HEK293 (cell line): ENCODE measurements around the gene KRTAP3-3.

Source experiments
- CTCF ChIA-PET: fragments of 350-600 bp; formaldehyde crosslinking; extraction: SDS; loops from one replicate; lab custom pipeline; 2021; ENCODE audit warnings: antibody characterized with exemption; lab: Yijun Ruan, JAX
- POLR2A ChIA-PET: fragments of 300-600 bp; formaldehyde crosslinking; extraction: SDS; loops from one replicate; lab custom pipeline; 2020; ENCODE audit warnings: antibody characterized with exemption, inconsistent platforms; lab: Yijun Ruan, JAX
- H3K27ac ChIP-seq: fragments of 200-500 bp; sonication (Bioruptor generic); 2 replicates; pipeline ENCODE4 v1.5.1; 2014; ENCODE audit warnings: low read depth, low read length, control low read depth, inconsistent platforms; ENCODE audit errors: extremely low read depth
- H3K36me3 ChIP-seq, 2 experiments: fragments of 200-500 bp in 1 of 2; sonication (Bioruptor generic) in 1 of 2; 1 replicate in 1 of 2; 2 replicates in 1 of 2; pipeline ENCODE4 v1.5.1; 2014 to 2017; ENCODE audit warnings: inconsistent platforms in 2 of 2, low read length in 2 of 2; ENCODE audit not compliant: control insufficient read depth in 2 of 2, insufficient read depth in 1 of 2
- H3K4me1 ChIP-seq: fragments of 200-500 bp; sonication (Bioruptor generic); 2 replicates; pipeline ENCODE4 v1.5.1; 2014; ENCODE audit warnings: mild to moderate bottlenecking, low read length, inconsistent platforms; ENCODE audit not compliant: control insufficient read depth, insufficient read depth
- H3K4me3 ChIP-seq: 2 replicates; pipeline ENCODE4 v1.5.1; 2011; ENCODE audit warnings: low read depth, mild to moderate bottlenecking, control low read depth, low read length, moderate library complexity
- H3K9me3 ChIP-seq: fragments of 200-500 bp; sonication (Bioruptor generic); 2 replicates; pipeline ENCODE4 v1.5.1; 2014; ENCODE audit warnings: low read depth, low read length, inconsistent platforms; ENCODE audit not compliant: control insufficient read depth, insufficient read depth
- SALL2 ChIP-seq: fragments of 450-650 bp; formaldehyde crosslinking; IDR thresholded peaks from 2 replicates; pipeline ENCODE4 v1.5.0; 2017; ENCODE audit warnings: missing biosample characterization, mild to moderate bottlenecking, missing genetic modification characterization, borderline replicate concordance
- SCRT1 ChIP-seq: fragments of 450-650 bp; formaldehyde crosslinking; IDR thresholded peaks from 2 replicates; pipeline ENCODE4 v1.5.1; 2016; ENCODE audit warnings: missing biosample characterization, missing genetic modification characterization, borderline replicate concordance
- SCRT2 ChIP-seq: fragments of 450-650 bp; formaldehyde crosslinking; IDR thresholded peaks from 2 replicates; pipeline ENCODE4 v1.5.1; 2016; ENCODE audit warnings: missing biosample characterization, missing genetic modification characterization
- ZBTB20 ChIP-seq: fragments of 450-650 bp; formaldehyde crosslinking; IDR thresholded peaks from 2 replicates; pipeline ENCODE4 v1.5.1; 2016; ENCODE audit warnings: missing biosample characterization, missing genetic modification characterization
- ZBTB48 ChIP-seq: fragments of 450-650 bp; formaldehyde crosslinking; IDR thresholded peaks from 2 replicates; pipeline ENCODE4 v1.5.1; 2016; ENCODE audit warnings: missing biosample characterization, missing genetic modification characterization
- ZNF114 ChIP-seq: fragments of 450-650 bp; formaldehyde crosslinking; IDR thresholded peaks from 2 replicates; pipeline ENCODE4 v1.5.0; 2017; ENCODE audit warnings: missing biosample characterization, missing genetic modification characterization
- ZNF132 ChIP-seq: fragments of 450-650 bp; formaldehyde crosslinking; IDR thresholded peaks from 2 replicates; pipeline ENCODE4 v1.5.1; 2017; ENCODE audit warnings: missing biosample characterization, missing genetic modification characterization, borderline replicate concordance
- ZNF155 ChIP-seq: fragments of 450-650 bp; formaldehyde crosslinking; IDR thresholded peaks from 2 replicates; pipeline ENCODE4 v1.5.1; 2016; ENCODE audit warnings: missing biosample characterization, missing genetic modification characterization
- ZNF16 ChIP-seq: fragments of 450-650 bp; formaldehyde crosslinking; IDR thresholded peaks from 2 replicates; pipeline ENCODE4 v1.5.1; 2016; ENCODE audit warnings: low read depth, missing biosample characterization, missing genetic modification characterization
- ZNF23 ChIP-seq: fragments of 450-650 bp; formaldehyde crosslinking; IDR thresholded peaks from 2 replicates; pipeline ENCODE4 v1.5.1; 2016; ENCODE audit warnings: missing biosample characterization, missing genetic modification characterization, borderline replicate concordance
- ZNF274 ChIP-seq, 2 experiments: fragments of 200-500 bp in 1 of 2; fragments of 450-650 bp in 1 of 2; sonication (Bioruptor generic) in 1 of 2; formaldehyde crosslinking in 1 of 2; IDR thresholded peaks; 2 replicates each; pipeline versions ENCODE4 v1.5.1 to v1.6.1; 2014 to 2016; ENCODE audit warnings: borderline replicate concordance in 1 of 2, inconsistent platforms in 1 of 2, low read length in 1 of 2, missing biosample characterization in 1 of 2, missing genetic modification characterization in 1 of 2
- ZNF514 ChIP-seq: fragments of 450-650 bp; formaldehyde crosslinking; IDR thresholded peaks from 2 replicates; pipeline ENCODE4 v1.5.1; 2016; ENCODE audit warnings: missing biosample characterization, missing genetic modification characterization
- ZNF549 ChIP-seq: fragments of 450-650 bp; IDR thresholded peaks from 2 replicates; pipeline ENCODE4 v1.5.1; 2018; ENCODE audit warnings: missing biosample characterization, missing genetic modification characterization, mild to moderate bottlenecking, inconsistent platforms, moderate library complexity
- ZNF561 ChIP-seq: fragments of 450-650 bp; IDR thresholded peaks from 2 replicates; pipeline ENCODE4 v1.5.1; 2018; ENCODE audit warnings: missing biosample characterization, missing genetic modification characterization, borderline replicate concordance
- ZNF571 ChIP-seq: fragments of 450-650 bp; formaldehyde crosslinking; IDR thresholded peaks from 2 replicates; pipeline ENCODE4 v1.5.0; 2017; ENCODE audit warnings: missing biosample characterization, missing genetic modification characterization
- ZNF629 ChIP-seq: fragments of 450-650 bp; formaldehyde crosslinking; IDR thresholded peaks from 2 replicates; pipeline ENCODE4 v1.5.1; 2017; ENCODE audit warnings: missing biosample characterization, missing genetic modification characterization
- ZNF660 ChIP-seq: fragments of 450-650 bp; IDR thresholded peaks from 2 replicates; pipeline ENCODE4 v1.5.1; 2018; ENCODE audit warnings: missing biosample characterization, mild to moderate bottlenecking, missing genetic modification characterization
- ZNF707 ChIP-seq: fragments of 450-650 bp; formaldehyde crosslinking; IDR thresholded peaks from 2 replicates; pipeline ENCODE4 v1.5.1; 2016; ENCODE audit warnings: missing biosample characterization, missing genetic modification characterization
- TF ChIP-seq, protein P1 (sequence below): fragments of 450-650 bp; formaldehyde crosslinking; IDR thresholded peaks from 2 replicates; pipeline ENCODE4 v1.5.1; 2017; ENCODE audit warnings: missing biosample characterization, missing genetic modification characterization
- TF ChIP-seq, protein P2 (sequence below): fragments of 450-650 bp; formaldehyde crosslinking; IDR thresholded peaks from 2 replicates; pipeline ENCODE4 v1.5.1; 2016; ENCODE audit warnings: missing biosample characterization, missing genetic modification characterization, borderline replicate concordance
- TF ChIP-seq, protein P3 (sequence below): fragments of 450-650 bp; formaldehyde crosslinking; IDR thresholded peaks from 2 replicates; pipeline ENCODE4 v1.5.1; 2016; ENCODE audit warnings: missing biosample characterization, missing genetic modification characterization
- TF ChIP-seq, protein P4 (sequence below): fragments of 450-650 bp; formaldehyde crosslinking; IDR thresholded peaks from 2 replicates; pipeline ENCODE4 v1.5.1; 2016; ENCODE audit warnings: missing biosample characterization, missing genetic modification characterization, low read depth

Gene KRTAP3-3

DNA sequence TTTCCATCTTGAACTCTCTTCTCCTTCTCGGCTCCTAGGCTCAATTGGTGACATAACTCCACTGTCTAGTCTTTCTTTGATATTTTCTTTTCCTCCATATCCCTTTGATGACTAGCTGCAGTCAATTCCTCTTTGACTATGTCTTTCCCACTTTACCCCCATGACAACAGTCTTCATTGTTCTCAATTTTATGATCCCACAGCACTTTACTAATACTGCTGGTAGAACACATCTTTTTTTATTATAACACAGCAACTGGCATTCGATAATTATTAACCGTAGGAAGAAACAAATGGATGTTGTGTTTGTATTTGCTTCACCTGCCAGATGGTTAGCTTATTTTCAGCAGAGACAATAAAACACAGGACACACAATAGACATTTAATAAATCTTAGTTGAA, 1.3 kb downstream of the KRTAP3-3 start (continued):
- TF ChIP-seq ZBTB20 (no peak), ZNF660 (tag by site-specific recombination) (no peak), ZNF571 (tag by site-specific recombination) (no peak), SALL2 (no peak)

DNA sequence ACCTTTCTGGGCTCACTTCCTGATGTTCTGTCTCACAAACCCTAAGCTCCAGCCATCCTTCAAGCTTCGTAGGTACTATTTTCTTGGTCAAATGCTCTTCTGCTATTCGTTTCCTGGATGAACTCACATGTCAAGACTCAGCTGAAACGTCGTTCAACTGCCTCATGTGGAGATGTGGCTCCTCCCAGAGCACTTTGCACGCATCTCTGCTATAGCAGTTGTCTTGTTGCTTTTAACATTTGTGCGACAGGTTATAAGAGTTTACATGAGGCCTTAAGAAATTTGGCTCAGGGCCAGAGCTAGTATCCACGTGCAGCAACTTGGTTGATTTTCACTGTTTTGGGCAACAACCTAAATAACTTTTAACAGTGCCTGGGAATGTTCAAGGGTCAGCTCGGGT, 7.0 kb downstream of the KRTAP3-3 start:
- Histone ChIP-seq H3K9me3 (no peaks in the 10 kb centered on the region), H3K4me1 (no peaks in the 10 kb centered on the region), H3K36me3 (no peaks in the 10 kb centered on the region), H3K4me3 (no peak overlapping the region), H3K27ac (no peak overlapping the region)
- ChIA-PET POLR2A (no interaction called here), CTCF (interaction anchor here (0.6 to 1.0 kb wide), 3 partner anchors 8 to 562 kb away, joined by 3 to 6 read pairs (median 4); no protein-coding TSS in a partner anchor)
- TF ChIP-seq ZNF114 (tag by site-specific recombination) = no peak
- TF ChIP-seq, protein P1, sequence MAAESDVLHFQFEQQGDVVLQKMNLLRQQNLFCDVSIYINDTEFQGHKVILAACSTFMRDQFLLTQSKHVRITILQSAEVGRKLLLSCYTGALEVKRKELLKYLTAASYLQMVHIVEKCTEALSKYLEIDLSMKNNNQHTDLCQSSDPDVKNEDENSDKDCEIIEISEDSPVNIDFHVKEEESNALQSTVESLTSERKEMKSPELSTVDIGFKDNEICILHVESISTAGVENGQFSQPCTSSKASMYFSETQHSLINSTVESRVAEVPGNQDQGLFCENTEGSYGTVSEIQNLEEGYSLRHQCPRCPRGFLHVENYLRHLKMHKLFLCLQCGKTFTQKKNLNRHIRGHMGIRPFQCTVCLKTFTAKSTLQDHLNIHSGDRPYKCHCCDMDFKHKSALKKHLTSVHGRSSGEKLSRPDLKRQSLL (tag by site-specific recombination) = no peak
- no peak for TF ChIP-seq ZNF707
- no peak for TF ChIP-seq ZNF660 (tag by site-specific recombination)
- TF ChIP-seq SCRT2 (tag by site-specific recombination) = peak; percentile 71
- no peak for TF ChIP-seq ZNF549 (tag by site-specific recombination)
- peak; percentile 62; the same call in 1 of the 2 replicates for TF ChIP-seq SCRT1
- no peak for TF ChIP-seq ZNF23 (tag by site-specific recombination)
- no peak for TF ChIP-seq ZNF16 (tag by site-specific recombination)
- no peak for TF ChIP-seq ZNF155 (tag by site-specific recombination)
- TF ChIP-seq, all 188 proteins: peak for 2

DNA sequence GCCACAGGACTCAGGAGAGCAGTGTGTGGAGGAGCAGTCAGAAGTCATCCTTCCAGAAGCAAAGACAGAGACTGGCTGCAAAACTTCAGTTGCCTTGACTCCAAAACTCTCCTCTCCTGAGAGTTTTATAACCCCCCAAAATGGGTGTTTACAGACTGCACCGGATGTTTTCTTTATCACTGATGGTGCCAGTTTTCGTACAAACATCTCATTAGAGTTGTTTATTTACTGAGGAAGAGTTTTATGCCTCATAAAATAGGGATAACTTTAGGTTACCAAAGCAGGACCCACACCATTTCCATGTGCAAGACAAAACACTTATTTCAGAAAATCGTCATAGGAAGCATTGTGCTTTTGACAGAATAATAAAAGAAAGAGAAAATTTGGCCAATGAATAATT, 9.7 kb downstream of the KRTAP3-3 start, which contains the start of gene KRT40:
TSS of gene KRT40 (minus strand) at position 101 of the 400 bp plus-strand sequence. CDS start at position 48, 53 bp downstream.
- TF ChIP-seq ZNF561 = no peak
- H3K36me3 ChIP-seq = no peaks in the 10 kb centered on the region
- H3K4me1 ChIP-seq = no peaks in the 10 kb centered on the region
- no peaks in the 10 kb centered on the region for H3K9me3 ChIP-seq
- ChIA-PET CTCF (interaction anchor here (1.1 kb wide), 1 partner anchor 565 kb away, joined by 3 read pairs; no protein-coding TSS in a partner anchor), POLR2A (no interaction called here)
- no peak within 1 kb of the TSS for H3K4me3 ChIP-seq
- no peak within 1 kb of the TSS for H3K27ac ChIP-seq

DNA sequence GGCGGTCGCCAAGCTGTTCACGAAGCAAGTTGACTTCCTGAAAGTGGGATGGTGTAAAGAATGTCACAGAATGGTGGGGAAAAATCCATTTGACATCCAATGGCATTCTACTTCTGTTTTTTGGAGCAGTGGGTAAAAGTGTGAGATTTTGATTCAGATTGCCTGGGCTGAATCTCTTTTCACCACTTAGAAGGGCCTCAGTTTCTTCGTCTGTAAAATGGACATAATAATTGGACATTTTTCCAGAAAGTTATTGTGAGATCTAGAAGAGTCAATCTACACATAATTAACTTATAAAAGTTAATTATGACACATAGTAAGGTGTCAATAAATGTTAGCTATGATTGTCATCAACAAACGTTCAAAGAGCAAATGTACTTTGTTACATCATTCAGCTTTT, 12.8 kb downstream of the KRTAP3-3 start:
- H3K9me3 ChIP-seq = no peaks in the 10 kb centered on the region
- no peak overlapping the region for H3K4me3 ChIP-seq
- ChIA-PET CTCF (interaction anchor here (0.6 to 0.8 kb wide), 3 partner anchors 17 to 571 kb away, joined by 3 read pairs; no protein-coding TSS in a partner anchor), POLR2A (no interaction called here)
- no peaks in the 10 kb centered on the region for H3K4me1 ChIP-seq
- no peak overlapping the region for H3K27ac ChIP-seq
- no peaks in the 10 kb centered on the region for H3K36me3 ChIP-seq
- TF ChIP-seq ZBTB20 (no peak), ZNF514 (tag by site-specific recombination) (no peak), ZNF132 (tag by site-specific recombination) (no peak), ZNF629 (tag by site-specific recombination) (no peak), ZNF155 (tag by site-specific recombination) (no peak), ZNF549 (tag by site-specific recombination) (no peak), ZBTB48 (tag by site-specific recombination) (no peak), ZNF274 (IDR thresholded peaks at IDR 0.05; ENCODE audit: low read length) (no peak), ZNF274 (tag by site-specific recombination; IDR thresholded peaks at IDR 0.05; ENCODE audit: borderline replicate concordance) (no peak)
- TF ChIP-seq, protein P2, sequence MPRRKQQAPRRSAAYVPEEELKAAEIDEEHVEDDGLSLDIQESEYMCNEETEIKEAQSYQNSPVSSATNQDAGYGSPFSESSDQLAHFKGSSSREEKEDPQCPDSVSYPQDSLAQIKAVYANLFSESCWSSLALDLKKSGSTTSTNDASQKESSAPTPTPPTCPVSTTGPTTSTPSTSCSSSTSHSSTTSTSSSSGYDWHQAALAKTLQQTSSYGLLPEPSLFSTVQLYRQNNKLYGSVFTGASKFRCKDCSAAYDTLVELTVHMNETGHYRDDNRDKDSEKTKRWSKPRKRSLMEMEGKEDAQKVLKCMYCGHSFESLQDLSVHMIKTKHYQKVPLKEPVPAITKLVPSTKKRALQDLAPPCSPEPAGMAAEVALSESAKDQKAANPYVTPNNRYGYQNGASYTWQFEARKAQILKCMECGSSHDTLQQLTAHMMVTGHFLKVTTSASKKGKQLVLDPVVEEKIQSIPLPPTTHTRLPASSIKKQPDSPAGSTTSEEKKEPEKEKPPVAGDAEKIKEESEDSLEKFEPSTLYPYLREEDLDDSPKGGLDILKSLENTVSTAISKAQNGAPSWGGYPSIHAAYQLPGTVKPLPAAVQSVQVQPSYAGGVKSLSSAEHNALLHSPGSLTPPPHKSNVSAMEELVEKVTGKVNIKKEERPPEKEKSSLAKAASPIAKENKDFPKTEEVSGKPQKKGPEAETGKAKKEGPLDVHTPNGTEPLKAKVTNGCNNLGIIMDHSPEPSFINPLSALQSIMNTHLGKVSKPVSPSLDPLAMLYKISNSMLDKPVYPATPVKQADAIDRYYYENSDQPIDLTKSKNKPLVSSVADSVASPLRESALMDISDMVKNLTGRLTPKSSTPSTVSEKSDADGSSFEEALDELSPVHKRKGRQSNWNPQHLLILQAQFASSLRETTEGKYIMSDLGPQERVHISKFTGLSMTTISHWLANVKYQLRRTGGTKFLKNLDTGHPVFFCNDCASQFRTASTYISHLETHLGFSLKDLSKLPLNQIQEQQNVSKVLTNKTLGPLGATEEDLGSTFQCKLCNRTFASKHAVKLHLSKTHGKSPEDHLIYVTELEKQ (tag by site-specific recombination) = no peak
- TF ChIP-seq, protein P3, sequence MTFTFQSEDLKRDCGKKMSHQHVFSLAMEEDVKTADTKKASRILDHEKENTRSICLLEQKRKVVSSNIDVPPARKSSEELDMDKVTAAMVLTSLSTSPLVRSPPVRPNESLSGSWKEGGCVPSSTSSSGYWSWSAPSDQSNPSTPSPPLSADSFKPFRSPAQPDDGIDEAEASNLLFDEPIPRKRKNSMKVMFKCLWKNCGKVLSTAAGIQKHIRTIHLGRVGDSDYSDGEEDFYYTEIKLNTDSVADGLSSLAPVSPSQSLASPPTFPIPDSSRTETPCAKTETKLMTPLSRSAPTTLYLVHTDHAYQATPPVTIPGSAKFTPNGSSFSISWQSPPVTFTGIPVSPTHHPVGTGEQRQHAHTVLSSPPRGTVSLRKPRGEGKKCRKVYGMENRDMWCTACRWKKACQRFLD (tag by site-specific recombination) = no peak
- TF ChIP-seq, protein P4, sequence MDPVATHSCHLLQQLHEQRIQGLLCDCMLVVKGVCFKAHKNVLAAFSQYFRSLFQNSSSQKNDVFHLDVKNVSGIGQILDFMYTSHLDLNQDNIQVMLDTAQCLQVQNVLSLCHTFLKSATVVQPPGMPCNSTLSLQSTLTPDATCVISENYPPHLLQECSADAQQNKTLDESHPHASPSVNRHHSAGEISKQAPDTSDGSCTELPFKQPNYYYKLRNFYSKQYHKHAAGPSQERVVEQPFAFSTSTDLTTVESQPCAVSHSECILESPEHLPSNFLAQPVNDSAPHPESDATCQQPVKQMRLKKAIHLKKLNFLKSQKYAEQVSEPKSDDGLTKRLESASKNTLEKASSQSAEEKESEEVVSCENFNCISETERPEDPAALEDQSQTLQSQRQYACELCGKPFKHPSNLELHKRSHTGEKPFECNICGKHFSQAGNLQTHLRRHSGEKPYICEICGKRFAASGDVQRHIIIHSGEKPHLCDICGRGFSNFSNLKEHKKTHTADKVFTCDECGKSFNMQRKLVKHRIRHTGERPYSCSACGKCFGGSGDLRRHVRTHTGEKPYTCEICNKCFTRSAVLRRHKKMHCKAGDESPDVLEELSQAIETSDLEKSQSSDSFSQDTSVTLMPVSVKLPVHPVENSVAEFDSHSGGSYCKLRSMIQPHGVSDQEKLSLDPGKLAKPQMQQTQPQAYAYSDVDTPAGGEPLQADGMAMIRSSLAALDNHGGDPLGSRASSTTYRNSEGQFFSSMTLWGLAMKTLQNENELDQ = no peak
